Transverse colon (tissue), 3 donors: ENCODE data around the gene NPRL2.

Experiments
- CTCF ChIP-seq, 5 experiments: fragments of 200-600 bp in 3 of 5; fragments of 450-650 bp in 2 of 5; sonication (generic) in 3 of 5; IDR thresholded peaks; 1 replicate in 2 of 5; 2 replicates in 3 of 5; pipeline ENCODE4 v1.5.1; 2016 to 2017; ENCODE audit warnings: antibody characterized with exemption in 5 of 5, inconsistent platforms in 3 of 5, mild to moderate bottlenecking in 2 of 5, moderate library complexity in 1 of 5
- EP300 ChIP-seq: sonication (generic); formaldehyde crosslinking; IDR thresholded peaks from one replicate; pipeline ENCODE4 v1.6.1; 2017; ENCODE audit warnings: antibody characterized with exemption, low read depth
- POLR2A ChIP-seq: fragments of 450-650 bp; IDR thresholded peaks from one replicate; pipeline ENCODE4 v1.6.1; 2016; ENCODE audit warnings: antibody characterized with exemption, mild to moderate bottlenecking, moderate library complexity

- TF ChIP-seq EP300 (no peak), CTCF (IDR thresholded peaks at IDR 0.05) (no peak), POLR2A (no peak)
These were observed 32.1 kb upstream of the NPRL2 start for GRCh38 chr3:50382722-50383121.
